Loucy (cell line): ENCODE data around the gene BRIP1.

ENCODE experiments used
- EZH2phosphoT487 ChIP-seq: fragments of 200-600 bp; IDR thresholded peaks from 2 replicates; pipeline ENCODE4 v1.6.1; 2018; ENCODE audit warnings: antibody characterized with exemption, mild to moderate bottlenecking, moderate library complexity, borderline replicate concordance
- TF ChIP-seq, protein P1 (sequence below): fragments of 200-600 bp; sonication (generic); conservative IDR thresholded peaks from 2 replicates; pipeline ENCODE4 v1.5.1; 2014; ENCODE audit warnings: mild to moderate bottlenecking, antibody characterized with exemption, low read length

DNA sequence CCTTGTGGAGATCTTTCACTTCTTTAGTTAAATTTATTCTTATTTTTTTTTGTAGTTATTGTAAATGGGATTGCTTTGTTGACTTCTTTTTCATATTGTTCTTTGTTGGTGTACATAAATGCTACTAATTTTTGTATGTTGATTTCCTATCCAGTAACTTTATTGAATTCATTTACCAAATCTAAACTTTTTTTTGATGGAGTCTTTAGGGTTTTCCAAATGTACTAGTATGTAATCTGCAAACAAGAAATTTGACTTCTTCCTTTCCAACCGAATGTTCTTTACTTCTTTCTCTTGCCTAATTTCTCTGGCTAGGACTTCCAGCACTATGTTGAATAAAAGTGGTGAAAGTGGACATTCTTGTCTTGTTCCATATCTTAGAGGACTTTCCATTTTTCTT is 230.5 kb downstream of the BRIP1 start:
- TF ChIP-seq, protein P1, sequence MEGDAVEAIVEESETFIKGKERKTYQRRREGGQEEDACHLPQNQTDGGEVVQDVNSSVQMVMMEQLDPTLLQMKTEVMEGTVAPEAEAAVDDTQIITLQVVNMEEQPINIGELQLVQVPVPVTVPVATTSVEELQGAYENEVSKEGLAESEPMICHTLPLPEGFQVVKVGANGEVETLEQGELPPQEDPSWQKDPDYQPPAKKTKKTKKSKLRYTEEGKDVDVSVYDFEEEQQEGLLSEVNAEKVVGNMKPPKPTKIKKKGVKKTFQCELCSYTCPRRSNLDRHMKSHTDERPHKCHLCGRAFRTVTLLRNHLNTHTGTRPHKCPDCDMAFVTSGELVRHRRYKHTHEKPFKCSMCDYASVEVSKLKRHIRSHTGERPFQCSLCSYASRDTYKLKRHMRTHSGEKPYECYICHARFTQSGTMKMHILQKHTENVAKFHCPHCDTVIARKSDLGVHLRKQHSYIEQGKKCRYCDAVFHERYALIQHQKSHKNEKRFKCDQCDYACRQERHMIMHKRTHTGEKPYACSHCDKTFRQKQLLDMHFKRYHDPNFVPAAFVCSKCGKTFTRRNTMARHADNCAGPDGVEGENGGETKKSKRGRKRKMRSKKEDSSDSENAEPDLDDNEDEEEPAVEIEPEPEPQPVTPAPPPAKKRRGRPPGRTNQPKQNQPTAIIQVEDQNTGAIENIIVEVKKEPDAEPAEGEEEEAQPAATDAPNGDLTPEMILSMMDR: no peak
- TF ChIP-seq EZH2phosphoT487: no peak
